ENCODE measurements around the gene MMP27.

- no peak for TF ChIP-seq POLR2A (IDR thresholded peaks at IDR 0.05; ENCODE audit: low read depth, low read length)
- TF ChIP-seq POLR2AphosphoS5 (IDR thresholded peaks at IDR 0.05; ENCODE audit: low read depth, low read length): no peak
Observed at GRCh38 chr11:102709201-102709945, 3.8 kb upstream of the MMP27 start.

Measured in GM12891 (cell line).